ENCODE measurements around the gene VAMP1. TPM values are rescaled to one million over a fixed set of nuclear protein-coding genes. Genes with fewer than 3 reads are reported as not detected.
"Not testable (repeated sequence)": the region's sequence is repeated elsewhere in the genome, so short reads cannot be mapped to it uniquely, and the experiment has no call there.

VAMP1 gene
- total RNA-seq, 1 donor from 2014 or later, result 2.0 TPM

- no peak overlapping the region for H3K4me3 ChIP-seq (ENCODE audit: low read depth, low read length)
- no peak for TF ChIP-seq CTCF (conservative IDR thresholded peaks at IDR 0.05; ENCODE audit: low read depth, low read length)
- no peak for DNase-seq (ENCODE audit: low read depth)
Observed at GRCh38 chr12:6435961-6436715, 34.3 kb downstream of the VAMP1 start.

GRCh38 chr12:6434205-6435140 lies 36.0 kb downstream of the VAMP1 start:
- no peak overlapping the region for H3K4me3 ChIP-seq (ENCODE audit: low read depth, low read length)
- no peak for DNase-seq (ENCODE audit: low read depth)
- no peak for TF ChIP-seq CTCF (conservative IDR thresholded peaks at IDR 0.05; ENCODE audit: low read depth, low read length)

GRCh38 chr12:6432991-6433390 lies 37.5 kb downstream of the VAMP1 start:
- no peak for DNase-seq (ENCODE audit: low read depth)
- H3K4me3 ChIP-seq (ENCODE audit: low read depth, low read length), result no peak overlapping the region
- TF ChIP-seq CTCF (conservative IDR thresholded peaks at IDR 0.05; ENCODE audit: low read depth, low read length), result no peak

- no peak overlapping the region for H3K4me3 ChIP-seq (ENCODE audit: low read depth, low read length)
- no peak for TF ChIP-seq CTCF (conservative IDR thresholded peaks at IDR 0.05; ENCODE audit: low read depth, low read length)
- DNase-seq (ENCODE audit: low read depth), result peak; percentile 66
Observed at GRCh38 chr12:6430124-6430989, 40.1 kb downstream of the VAMP1 start.

GRCh38 chr12:6428326-6428725 lies 42.2 kb downstream of the VAMP1 start:
- TF ChIP-seq CTCF (conservative IDR thresholded peaks at IDR 0.05; ENCODE audit: low read depth, low read length), result no peak
- no peak overlapping the region for H3K4me3 ChIP-seq (ENCODE audit: low read depth, low read length)
- DNase-seq (ENCODE audit: low read depth), result no peak

- not testable (repeated sequence) for DNase-seq (ENCODE audit: low read depth); H3K4me3 ChIP-seq (ENCODE audit: low read depth, low read length)
Observed at GRCh38 chr12:6427796-6428195, 42.7 kb downstream of the VAMP1 start.

Data from epithelial cell of proximal tubule (primary cell).